Activated naive CD4-positive, alpha-beta T cell treated with anti-CD3 and anti-CD28 coated beads, Interleukin-2, amount 50 U/mL, for 16 hours (primary cell): ENCODE data around the gene CHPF2.

Experiments used
- DNase-seq: peaks from one replicate; pipeline ENCODE4 v3.0.0-alpha.2; 2020

CHPF2 gene

GRCh38 chr7:151247611-151248345, 15.5 kb downstream of the CHPF2 start:
- no peak for DNase-seq

GRCh38 chr7:151248346-151249033, 16.2 kb downstream of the CHPF2 start, which contains the start of gene SMARCD3:
TSS of gene SMARCD3 (minus strand) at chr7:151248694. CDS start at chr7:151248562, 132 bp downstream.
- DNase-seq, result peak; percentile 53

GRCh38 chr7:151249034-151249731, 16.9 kb downstream of the CHPF2 start:
- peak; percentile 54 for DNase-seq

GRCh38 chr7:151249732-151250072, 17.4 kb downstream of the CHPF2 start:
- no peak for DNase-seq

GRCh38 chr7:151250181-151251132, 18.2 kb downstream of the CHPF2 start:
- DNase-seq, result no peak

GRCh38 chr7:151251328-151251688, 19.0 kb downstream of the CHPF2 start:
- DNase-seq, result no peak

- DNase-seq, result peak; percentile 44
Measured at GRCh38 chr7:151251689-151252560, 19.6 kb downstream of the CHPF2 start.

- DNase-seq, result no peak
Measured at GRCh38 chr7:151252561-151252835, 20.2 kb downstream of the CHPF2 start.

GRCh38 chr7:151252961-151253711, 20.9 kb downstream of the CHPF2 start:
- no peak for DNase-seq

GRCh38 chr7:151254316-151254715, 22.0 kb downstream of the CHPF2 start:
- DNase-seq, result no peak

- DNase-seq, result no peak
Measured at GRCh38 chr7:151254851-151255250, 22.6 kb downstream of the CHPF2 start.

GRCh38 chr7:151255390-151255789, 23.1 kb downstream of the CHPF2 start:
- no peak for DNase-seq

GRCh38 chr7:151256410-151257045, 24.2 kb downstream of the CHPF2 start:
- no peak for DNase-seq

- no peak for DNase-seq
Measured at GRCh38 chr7:151257990-151258389, 25.7 kb downstream of the CHPF2 start.

- no peak for DNase-seq
Measured at GRCh38 chr7:151260471-151260870, 28.2 kb downstream of the CHPF2 start.

- no peak for DNase-seq
Measured at GRCh38 chr7:151260883-151261282, 28.6 kb downstream of the CHPF2 start.

- no peak for DNase-seq
Measured at GRCh38 chr7:151261529-151261928, 29.2 kb downstream of the CHPF2 start.

GRCh38 chr7:151264615-151265014, 32.3 kb downstream of the CHPF2 start:
- DNase-seq, result no peak

- no peak for DNase-seq
Measured at GRCh38 chr7:151265351-151265931, 33.2 kb downstream of the CHPF2 start.

- no peak for DNase-seq
Measured at GRCh38 chr7:151269511-151269910, 37.2 kb downstream of the CHPF2 start.
